Measurements from ENCODE around the gene ABHD14A. TPM values are rescaled to one million over a fixed set of nuclear protein-coding genes. Genes with fewer than 3 reads are reported as not detected.

ABHD14A gene
- total RNA-seq, 1 donor from 2014 or later: 31.9 TPM

GRCh38 chr3:51995346-51996163 lies 20.7 kb downstream of the ABHD14A start, which contains the start of gene RPL29:
TSS of gene RPL29 (minus strand) at chr3:51995895. CDS start at chr3:51995461, 434 bp downstream.
- TF ChIP-seq POLR2A (IDR thresholded peaks at IDR 0.05) (peak in 1 of 2 donors; percentile 51), POLR2AphosphoS5 (IDR thresholded peaks at IDR 0.05; ENCODE audit: insufficient read depth in 1 of 2, low read depth in 1 of 2) (peak; percentile 96 to 99), CTCF (IDR thresholded peaks at IDR 0.05) (peak; percentile 8 to 55 (median 54))
- H3K27ac ChIP-seq: peak within 1 kb of the TSS; percentile 89
- H3K4me3 ChIP-seq: peak within 1 kb of the TSS; percentile 77 to 85
- H3K27me3 ChIP-seq: no peaks in the 10 kb centered on the region
- no peaks in the 10 kb centered on the region for H3K9me3 ChIP-seq
- intact Hi-C loops (cut with DNase I): no loop called here
- peak in 1 of 2 donors; percentile 96 for DNase-seq (ENCODE audit: extremely low spot score in 2 of 2)
- H3K36me3 ChIP-seq: peaks cover 0 to 17% of the 10 kb centered on the region in 2 donors
- peaks cover 28% of the 10 kb centered on the region for H3K4me1 ChIP-seq

- TF ChIP-seq POLR2A (IDR thresholded peaks at IDR 0.05): no peak
- TF ChIP-seq POLR2AphosphoS5 (IDR thresholded peaks at IDR 0.05; ENCODE audit: insufficient read depth in 1 of 2, low read depth in 1 of 2): no peak
- no peak for TF ChIP-seq CTCF (IDR thresholded peaks at IDR 0.05)
- Histone ChIP-seq H3K36me3 (peaks cover 0 to 17% of the 10 kb centered on the region in 2 donors), H3K4me1 (peaks cover 34% of the 10 kb centered on the region), H3K4me3 (no peak overlapping the region), H3K9me3 (no peaks in the 10 kb centered on the region), H3K27me3 (no peaks in the 10 kb centered on the region), H3K27ac (no peak overlapping the region)
- intact Hi-C loops (cut with DNase I): no loop called here
- no peak for DNase-seq (ENCODE audit: extremely low spot score in 2 of 2)
These were observed 22.3 kb downstream of the ABHD14A start for GRCh38 chr3:51997172-51997571.

GRCh38 chr3:51997935-51998596 lies 23.2 kb downstream of the ABHD14A start:
- TF ChIP-seq CTCF (IDR thresholded peaks at IDR 0.05) (no peak), POLR2A (IDR thresholded peaks at IDR 0.05) (no peak), POLR2AphosphoS5 (IDR thresholded peaks at IDR 0.05; ENCODE audit: insufficient read depth in 1 of 2, low read depth in 1 of 2) (no peak)
- Histone ChIP-seq H3K27ac (no peak overlapping the region), H3K9me3 (no peaks in the 10 kb centered on the region)

GRCh38 chr3:51998774-51999173 lies 23.9 kb downstream of the ABHD14A start:
- no peak for TF ChIP-seq CTCF (IDR thresholded peaks at IDR 0.05)
- TF ChIP-seq POLR2AphosphoS5 (IDR thresholded peaks at IDR 0.05; ENCODE audit: insufficient read depth in 1 of 2, low read depth in 1 of 2): no peak
- TF ChIP-seq POLR2A (IDR thresholded peaks at IDR 0.05): no peak
- intact Hi-C loops (cut with DNase I): no loop called here

More at GRCh38 chr3:51997935-51998596, 23.2 kb downstream of the ABHD14A start:
- no peak for DNase-seq (ENCODE audit: extremely low spot score in 2 of 2)
- H3K36me3 ChIP-seq: peaks cover 0 to 17% of the 10 kb centered on the region in 2 donors
- intact Hi-C loops (cut with DNase I): no loop called here
- no peaks in the 10 kb centered on the region for H3K27me3 ChIP-seq
- H3K4me1 ChIP-seq: peaks cover 30% of the 10 kb centered on the region
- no peak overlapping the region for H3K4me3 ChIP-seq

More at GRCh38 chr3:51998774-51999173, 23.9 kb downstream of the ABHD14A start:
- Histone ChIP-seq H3K36me3 (peaks cover 0 to 10% of the 10 kb centered on the region in 2 donors), H3K4me3 (no peak overlapping the region), H3K27me3 (no peaks in the 10 kb centered on the region), H3K9me3 (no peaks in the 10 kb centered on the region), H3K27ac (no peak overlapping the region), H3K4me1 (peaks cover 24% of the 10 kb centered on the region)
- DNase-seq (ENCODE audit: extremely low spot score in 2 of 2): no peak

Data from vagina (tissue), 2 donors.